GM08714 (cell line): ENCODE data around the gene MED16.
"Not testable (repeated sequence)": the region's sequence is repeated elsewhere in the genome, so short reads cannot be mapped to it uniquely, and the experiment has no call there.

Experiments used
- H3K4me3 ChIP-seq: fragments of 200-500 bp; sonication (Bioruptor generic); 2 replicates; pipeline ENCODE4 v1.5.1; 2014; ENCODE audit warnings: mild to moderate bottlenecking, low read length, inconsistent platforms
- ZNF274 ChIP-seq: IDR thresholded peaks from 2 replicates; pipeline ENCODE4 v1.6.1; 2012; ENCODE audit warnings: mild to moderate bottlenecking, low read depth, low read length

MED16 gene

GRCh38 chr19:855566-856120 is 37.3 kb downstream of the MED16 start:
- no peak overlapping the region for H3K4me3 ChIP-seq
- TF ChIP-seq ZNF274 = no peak

GRCh38 chr19:855142-855541 is 37.8 kb downstream of the MED16 start:
- TF ChIP-seq ZNF274 = no peak
- no peak overlapping the region for H3K4me3 ChIP-seq

- no peak for TF ChIP-seq ZNF274
- no peak overlapping the region for H3K4me3 ChIP-seq
Observed at GRCh38 chr19:854549-854948, 38.4 kb downstream of the MED16 start.

- not testable (repeated sequence) for H3K4me3 ChIP-seq
Observed at GRCh38 chr19:853614-854220, 39.3 kb downstream of the MED16 start.

GRCh38 chr19:853014-853585 is 39.9 kb downstream of the MED16 start:
- no peak for TF ChIP-seq ZNF274

GRCh38 chr19:852136-853013 is 40.6 kb downstream of the MED16 start, which contains the start of gene ELANE:
TSS of gene ELANE (plus strand) at chr19:852303. CDS start at chr19:852329, 26 bp downstream.
- H3K4me3 ChIP-seq = no peak within 1 kb of the TSS
- no peak for TF ChIP-seq ZNF274

More at GRCh38 chr19:853014-853585, 39.9 kb downstream of the MED16 start:
- no peak overlapping the region for H3K4me3 ChIP-seq

GRCh38 chr19:850979-851335 is 42.0 kb downstream of the MED16 start:
- no peak for TF ChIP-seq ZNF274
- no peak overlapping the region for H3K4me3 ChIP-seq

- no peak for TF ChIP-seq ZNF274
- H3K4me3 ChIP-seq = no peak overlapping the region
Observed at GRCh38 chr19:850221-850978, 42.6 kb downstream of the MED16 start.

GRCh38 chr19:849195-849594 is 43.8 kb downstream of the MED16 start:
- not testable (repeated sequence) for H3K4me3 ChIP-seq

GRCh38 chr19:848386-848921 is 44.5 kb downstream of the MED16 start:
- no peak for TF ChIP-seq ZNF274
- no peak overlapping the region for H3K4me3 ChIP-seq

- no peak for TF ChIP-seq ZNF274
- no peak overlapping the region for H3K4me3 ChIP-seq
Observed at GRCh38 chr19:845707-846521, 47.1 kb downstream of the MED16 start.

- no peak overlapping the region for H3K4me3 ChIP-seq
- TF ChIP-seq ZNF274 = no peak
Observed at GRCh38 chr19:844546-844971, 48.4 kb downstream of the MED16 start.
